LNCaP clone FGC (cell line): Measurements from ENCODE around the gene CCDC178.
"Not testable (repeated sequence)": the region's sequence is repeated elsewhere in the genome, so short reads cannot be mapped to it uniquely, and the experiment has no call there.

ENCODE experiments used
- DNase-seq: peaks from one replicate; pipeline ENCODE4 v3.0.0-alpha.2; 2011; ENCODE audit warnings: low read depth
- H3K4me3 ChIP-seq: 2 replicates; pipeline ENCODE4 v1.5.1; 2011; ENCODE audit warnings: mild to moderate bottlenecking, low read depth, low read length, control low read depth
- CTCF ChIP-seq: IDR thresholded peaks from 2 replicates; pipeline ENCODE4 v1.5.1; 2012; ENCODE audit warnings: mild to moderate bottlenecking; ENCODE audit not compliant: control insufficient read depth, insufficient read depth; ENCODE audit errors: extremely low read depth

Gene CCDC178

GRCh38 chr18:32968248-32968647, 472.3 kb downstream of the CCDC178 start:
- no peak for DNase-seq
- no peak for TF ChIP-seq CTCF
- no peak overlapping the region for H3K4me3 ChIP-seq

GRCh38 chr18:32966141-32966540, 474.4 kb downstream of the CCDC178 start:
- no peak for TF ChIP-seq CTCF
- DNase-seq, result no peak
- no peak overlapping the region for H3K4me3 ChIP-seq

GRCh38 chr18:32961538-32961937, 479.0 kb downstream of the CCDC178 start:
- no peak overlapping the region for H3K4me3 ChIP-seq
- no peak for TF ChIP-seq CTCF
- no peak for DNase-seq

GRCh38 chr18:32958746-32959145, 481.8 kb downstream of the CCDC178 start:
- no peak for DNase-seq
- no peak overlapping the region for H3K4me3 ChIP-seq
- no peak for TF ChIP-seq CTCF

GRCh38 chr18:32956591-32957315, 483.8 kb downstream of the CCDC178 start:
- peak; percentile 4 for DNase-seq
- no peak for TF ChIP-seq CTCF
- no peak overlapping the region for H3K4me3 ChIP-seq

GRCh38 chr18:32952318-32952717, 488.2 kb downstream of the CCDC178 start:
- H3K4me3 ChIP-seq, DNase-seq: not testable (repeated sequence)

GRCh38 chr18:32937597-32937996, 502.9 kb downstream of the CCDC178 start:
- no peak for DNase-seq
- no peak for TF ChIP-seq CTCF

GRCh38 chr18:32937066-32937465, 503.5 kb downstream of the CCDC178 start:
- no peak overlapping the region for H3K4me3 ChIP-seq
- TF ChIP-seq CTCF, result no peak
- no peak for DNase-seq

More at GRCh38 chr18:32937597-32937996, 502.9 kb downstream of the CCDC178 start:
- no peak overlapping the region for H3K4me3 ChIP-seq
